Left lobe of liver (tissue), 2 donors: Measurements from ENCODE around the gene NPIPA7. TPM values are rescaled to one million over a fixed set of nuclear protein-coding genes. Genes with fewer than 3 reads are reported as not detected.
"Not testable (repeated sequence)": the region's sequence is repeated elsewhere in the genome, so short reads cannot be mapped to it uniquely, and the experiment has no call there.

ENCODE experiments used
- ATAC-seq: fragments of 200-7000 bp; cut with Tn5 transposase; one replicate; pipeline ENCODE4 v1.9.1; 2020; ENCODE audit warnings: mild to moderate bottlenecking, moderate library complexity
- DNase-seq: peaks from one replicate; pipeline ENCODE4 v3.0.0-alpha.2; 2020; ENCODE audit warnings: low spot score
- total RNA-seq: library from RNA; stranded (reverse); gene quantifications from one replicate; pipeline ENCODE4 v1.2.1, GENCODE V29; 2021
- donor health status: DM: no; HTN: no; CAD: no; lungs with moderate emphysema.
- donor health status: DM: no; HTN: yes; CAD: no.

Gene NPIPA7
- total RNA-seq, 1 donor from 2014 or later = 2.4 TPM

DNA sequence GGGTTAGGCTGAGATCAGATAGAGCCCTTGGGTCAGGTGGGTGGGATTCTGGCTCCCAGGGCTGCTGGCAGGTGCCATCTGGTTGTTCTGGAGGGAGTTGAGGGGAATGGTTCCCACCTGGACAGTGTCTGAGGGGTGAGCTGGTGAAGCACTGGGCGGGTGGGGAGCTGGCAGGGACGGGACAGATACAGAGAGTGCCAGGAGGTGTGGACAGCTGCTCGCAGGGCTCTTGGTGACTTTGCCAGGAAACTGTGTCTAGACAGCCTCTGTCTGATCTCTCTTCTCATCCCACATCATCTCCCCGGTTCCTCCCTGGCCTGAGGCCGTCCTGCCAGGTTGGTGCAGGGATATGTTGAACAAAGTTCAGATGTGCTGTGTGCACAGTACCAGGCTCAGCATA is 38.1 kb downstream of the NPIPA7 start:
- not testable (repeated sequence) for DNase-seq, ATAC-seq

DNA sequence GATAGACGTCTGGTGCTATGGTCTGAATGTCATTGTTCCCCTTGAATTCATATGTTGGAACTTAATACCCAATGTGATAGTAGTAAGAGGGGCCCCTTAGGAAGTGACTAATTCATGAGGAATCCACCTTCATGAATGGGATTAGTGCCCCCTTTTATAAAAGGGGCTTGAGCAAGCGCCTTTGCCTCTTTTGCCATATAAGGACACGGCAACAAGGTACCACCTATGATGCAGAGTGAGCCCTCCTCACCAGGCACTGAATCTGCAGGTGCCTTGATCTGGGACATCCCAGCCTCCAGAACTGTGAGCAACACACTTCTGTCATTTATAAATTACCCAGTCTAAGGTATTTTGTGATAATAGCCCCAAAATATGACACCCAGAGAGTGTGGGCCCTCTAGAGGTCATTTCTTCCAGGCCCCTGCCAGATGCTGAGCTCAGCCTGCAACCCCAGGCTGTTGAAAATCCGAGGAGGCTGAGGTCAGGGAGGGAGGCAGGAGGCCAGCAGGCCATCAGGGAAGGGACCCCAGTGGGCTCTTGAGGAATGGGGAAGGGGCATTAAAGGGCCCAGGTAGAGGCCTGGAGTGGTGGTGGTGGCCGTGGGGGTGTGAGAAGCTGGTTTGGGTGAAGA is 39.1 kb downstream of the NPIPA7 start:
- not testable (repeated sequence) for DNase-seq, ATAC-seq

DNA sequence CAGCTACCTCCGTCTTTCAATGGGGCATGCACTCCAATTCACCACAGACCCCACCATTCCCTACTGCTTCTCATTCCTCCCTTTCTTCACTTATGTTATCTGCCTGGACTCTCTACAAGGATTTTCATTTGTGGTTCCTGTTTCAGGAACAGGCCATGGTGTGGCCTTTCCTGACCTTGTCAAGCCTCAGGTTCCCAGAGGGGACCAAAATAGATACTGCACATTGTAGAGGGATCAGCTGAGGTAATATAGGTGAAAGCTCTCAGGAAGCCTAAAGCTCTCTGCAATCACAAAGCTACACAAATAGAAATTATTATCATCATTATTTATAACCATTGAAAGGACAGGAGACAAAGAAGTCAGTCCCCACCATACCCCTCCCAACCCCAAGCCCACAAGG is 41.6 kb downstream of the NPIPA7 start:
- not testable (repeated sequence) for ATAC-seq, DNase-seq

DNA sequence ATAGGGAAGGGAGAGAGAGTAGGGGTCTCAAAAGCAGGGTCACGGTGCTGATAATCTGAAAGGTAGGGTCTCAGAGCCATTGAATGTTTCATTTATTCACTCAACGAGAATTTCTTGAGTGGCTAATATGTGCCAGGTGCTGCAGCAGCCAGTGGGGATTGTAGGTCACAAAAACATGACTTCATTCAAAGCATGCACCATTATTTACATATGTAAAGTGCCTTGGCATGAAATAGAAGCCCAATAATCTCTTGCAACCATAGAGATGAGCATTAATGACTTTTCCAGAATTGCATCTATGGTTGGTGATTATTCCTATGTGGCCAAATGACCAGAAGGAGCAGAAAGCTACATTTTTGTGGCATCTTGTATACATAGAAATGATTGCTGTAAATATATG is 46.2 kb downstream of the NPIPA7 start:
- ATAC-seq, DNase-seq: not testable (repeated sequence)

DNA sequence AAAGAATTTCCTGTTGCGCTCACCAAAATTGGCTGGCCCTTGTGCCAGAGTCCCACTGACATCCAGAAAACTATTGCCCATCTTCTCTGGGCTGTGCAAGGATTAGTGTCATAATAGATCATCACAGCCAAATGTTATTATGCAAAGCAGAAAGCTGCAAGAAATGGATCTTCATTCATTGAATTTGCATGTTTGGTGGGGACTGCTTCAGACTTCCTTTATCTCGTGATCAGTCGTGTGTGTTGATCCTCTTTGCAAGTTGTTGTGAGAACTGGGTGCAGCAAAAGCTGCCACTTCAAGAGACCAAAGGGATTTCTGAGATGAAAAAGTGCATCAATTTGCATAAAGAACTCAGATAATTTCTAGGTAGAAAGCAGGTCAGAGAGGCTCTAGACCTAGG is 52.2 kb downstream of the NPIPA7 start:
- not testable (repeated sequence) for ATAC-seq, DNase-seq

DNA sequence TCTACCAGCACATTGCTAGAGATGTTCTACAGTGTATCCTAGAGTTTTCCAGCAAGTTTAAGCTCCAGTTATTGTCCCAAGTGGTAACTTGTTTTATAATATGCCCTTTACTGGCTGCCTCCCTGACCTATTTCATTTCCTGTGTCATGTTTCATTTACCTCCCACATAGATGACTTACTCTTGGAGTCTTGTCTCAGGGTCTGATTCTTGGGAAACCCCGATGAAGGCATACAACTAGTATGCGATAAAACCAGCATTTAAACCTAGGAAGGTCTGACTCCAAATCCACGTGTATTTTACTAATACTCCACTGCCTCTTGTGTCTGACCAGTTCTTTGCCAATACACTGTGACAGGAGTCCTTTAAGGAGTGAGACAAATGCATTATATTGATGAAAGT is 55.8 kb downstream of the NPIPA7 start:
- DNase-seq, ATAC-seq: not testable (repeated sequence)

DNA sequence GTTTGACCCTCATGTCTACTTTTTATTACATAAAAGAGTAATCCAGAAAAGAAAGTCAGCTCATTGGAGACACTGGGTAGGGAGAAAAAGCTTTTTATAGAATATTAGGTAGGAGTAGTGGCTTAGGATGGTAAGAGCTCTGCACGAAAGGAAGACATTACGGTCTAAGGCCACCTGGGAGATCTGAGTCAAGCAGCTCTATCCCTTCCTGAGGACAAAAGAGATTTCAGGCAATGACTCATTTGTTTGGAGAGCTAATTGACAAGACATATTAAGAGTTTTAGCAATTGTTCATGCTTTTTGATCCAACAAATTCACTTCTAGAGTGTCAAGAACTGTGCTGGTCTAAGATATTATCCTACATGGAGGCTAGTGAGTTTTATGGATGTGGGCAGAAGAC is 62.5 kb downstream of the NPIPA7 start:
- ATAC-seq, DNase-seq: not testable (repeated sequence)

Other genes starting within 250 kb of the NPIPA7 start
- 128 TPM for gene ABCC6, start 155.6 kb upstream of the NPIPA7 start, total RNA-seq
- gene NOMO3, start 146.6 kb upstream of the NPIPA7 start, total RNA-seq = 19.1 TPM